Measurements from ENCODE around the gene SH2D3A. TPM values are rescaled to one million over a fixed set of nuclear protein-coding genes. Genes with fewer than 3 reads are reported as not detected.

The SH2D3A gene
- total and polyA plus RNA-seq, 2 donors (not counting 3 experiments of a cell fraction or from before 2014, with no cell fraction given), result 0.04 to 0.53 TPM

DNA sequence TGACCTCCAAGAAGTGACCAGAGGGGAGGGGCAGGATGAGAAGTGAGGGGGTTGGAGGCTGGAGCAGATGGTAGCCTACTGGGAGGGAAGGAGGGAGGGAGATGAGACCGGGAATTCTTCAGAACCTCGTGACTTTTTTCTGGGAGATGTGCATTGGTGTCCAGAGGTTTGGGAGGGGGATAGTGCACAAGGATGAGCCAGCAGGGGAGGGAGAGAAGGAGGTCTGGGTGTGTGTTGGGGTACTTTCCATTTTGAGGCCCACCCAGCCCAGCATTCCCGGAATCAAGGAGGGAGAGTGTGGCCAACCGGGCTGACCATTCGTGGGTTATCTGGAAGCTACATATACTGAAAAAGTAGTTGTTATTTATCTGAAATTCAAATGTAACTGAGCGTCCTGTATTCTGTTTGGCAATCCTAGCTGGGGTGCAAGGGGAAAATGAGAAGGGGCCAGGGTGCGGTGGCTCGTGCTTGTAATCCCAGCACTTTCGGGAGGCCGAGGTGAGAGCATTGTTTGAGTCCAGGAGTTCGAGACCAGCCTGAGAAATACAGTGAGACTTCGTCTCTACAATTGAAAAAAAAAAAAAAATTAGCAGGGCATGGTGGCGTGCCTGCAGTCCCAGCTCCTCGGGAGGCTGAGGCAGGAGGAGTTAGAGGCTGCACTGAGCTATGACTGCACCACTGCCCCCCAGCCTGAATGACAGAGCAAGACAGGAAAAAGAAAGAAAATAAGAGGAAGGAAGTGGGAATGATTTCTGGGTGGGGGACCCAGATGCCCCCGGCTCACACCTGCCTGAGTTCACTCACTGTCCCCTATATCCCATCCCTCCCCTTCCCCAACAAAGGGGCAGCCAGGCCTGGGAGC, 42.4 kb downstream of the SH2D3A start:
- H3K9me1 ChIP-seq (replicated peaks; ENCODE audit: control insufficient read depth, extremely low read depth, insufficient read depth, low read length), result no peaks in the 10 kb centered on the region
- no peak overlapping the region for H2AFZ ChIP-seq (ENCODE audit: low read depth, low read length)
- no peak for DNase-seq (ENCODE audit: low read depth, low spot score)
- no peaks in the 10 kb centered on the region for H3K9me3 ChIP-seq (replicated peaks; ENCODE audit: control insufficient read depth, insufficient read depth, low read length)
- TF ChIP-seq, protein P1, sequence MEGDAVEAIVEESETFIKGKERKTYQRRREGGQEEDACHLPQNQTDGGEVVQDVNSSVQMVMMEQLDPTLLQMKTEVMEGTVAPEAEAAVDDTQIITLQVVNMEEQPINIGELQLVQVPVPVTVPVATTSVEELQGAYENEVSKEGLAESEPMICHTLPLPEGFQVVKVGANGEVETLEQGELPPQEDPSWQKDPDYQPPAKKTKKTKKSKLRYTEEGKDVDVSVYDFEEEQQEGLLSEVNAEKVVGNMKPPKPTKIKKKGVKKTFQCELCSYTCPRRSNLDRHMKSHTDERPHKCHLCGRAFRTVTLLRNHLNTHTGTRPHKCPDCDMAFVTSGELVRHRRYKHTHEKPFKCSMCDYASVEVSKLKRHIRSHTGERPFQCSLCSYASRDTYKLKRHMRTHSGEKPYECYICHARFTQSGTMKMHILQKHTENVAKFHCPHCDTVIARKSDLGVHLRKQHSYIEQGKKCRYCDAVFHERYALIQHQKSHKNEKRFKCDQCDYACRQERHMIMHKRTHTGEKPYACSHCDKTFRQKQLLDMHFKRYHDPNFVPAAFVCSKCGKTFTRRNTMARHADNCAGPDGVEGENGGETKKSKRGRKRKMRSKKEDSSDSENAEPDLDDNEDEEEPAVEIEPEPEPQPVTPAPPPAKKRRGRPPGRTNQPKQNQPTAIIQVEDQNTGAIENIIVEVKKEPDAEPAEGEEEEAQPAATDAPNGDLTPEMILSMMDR (IDR thresholded peaks at IDR 0.05; ENCODE audit: extremely low read depth in 1 of 2, insufficient read depth in 1 of 2, low read depth in 1 of 2, low read length in 2 of 2), result no peak
- TF ChIP-seq EZH2 (IDR thresholded peaks at IDR 0.05; ENCODE audit: borderline replicate concordance, low read depth, low read length, severe bottlenecking), result no peak
- no peak for TF ChIP-seq POLR2AphosphoS5 (IDR thresholded peaks at IDR 0.05; ENCODE audit: insufficient read depth, low read depth, low read length)
- no peak for TF ChIP-seq FOS (IDR thresholded peaks at IDR 0.05; ENCODE audit: borderline replicate concordance, insufficient read depth, low read length)
- TF ChIP-seq MYC (IDR thresholded peaks at IDR 0.05; ENCODE audit: low read depth, low read length), result no peak
- TF ChIP-seq JUN (IDR thresholded peaks at IDR 0.05; ENCODE audit: borderline replicate concordance, insufficient read depth, insufficient read length, low read depth), result no peak
- TF ChIP-seq MAX (IDR thresholded peaks at IDR 0.05; ENCODE audit: insufficient read depth, insufficient read length), result no peak
- TF ChIP-seq POLR2A (IDR thresholded peaks at IDR 0.05; ENCODE audit: low read depth, low read length), result no peak
- no peaks in the 10 kb centered on the region for H3K4me1 ChIP-seq (ENCODE audit: control insufficient read depth, extremely low read depth, insufficient read depth, low read length)
- no peaks in the 10 kb centered on the region for H3K36me3 ChIP-seq (ENCODE audit: control insufficient read depth in 2 of 2, extremely low read depth in 1 of 2, insufficient read depth in 2 of 2, low read length in 2 of 2)
- no peaks in the 10 kb centered on the region for H4K20me1 ChIP-seq (replicated peaks; ENCODE audit: control insufficient read depth, extremely low read depth, insufficient read depth, low read length)
- intact Hi-C loops (cut with micrococcal nuclease) (no loop called here), dilution Hi-C loops (cut with MboI; ENCODE audit: extremely low pct_ligation_motif_present, low sequenced_read_pairs) (no loop called here)
- H3K4me2 ChIP-seq (ENCODE audit: insufficient read depth, low read length), result no peak overlapping the region
- no TSS peak for BruUV-seq (replicated peaks)
- no peak for FAIRE-seq
- no peak overlapping the region for H3K4me3 ChIP-seq (replicated peaks in 1 of 3; ENCODE audit: insufficient read depth in 1 of 3, low read depth in 1 of 3, low read length in 3 of 3)
- H3K27me3 ChIP-seq (ENCODE audit: control insufficient read depth in 2 of 2, insufficient read depth in 2 of 2, low read length in 2 of 2), result no peaks in the 10 kb centered on the region
- no peaks in the 10 kb centered on the region for H3K79me2 ChIP-seq (ENCODE audit: control insufficient read depth, insufficient read depth, low read length)
- H3K9ac ChIP-seq (replicated peaks; ENCODE audit: extremely low read depth, insufficient read depth, low read length), result no peak overlapping the region
- CTCF ChIA-PET, result interaction anchor here (1.1 kb wide), 1 partner anchor 93 kb away, joined by 3 read pairs; no protein-coding TSS in a partner anchor
- POLR2A ChIA-PET, result interaction anchor here (0.7 kb wide), 1 partner anchor 148 kb away, joined by 5 read pairs; no protein-coding TSS in a partner anchor
- H3K27ac ChIP-seq (ENCODE audit: insufficient read depth, low read depth, low read length), result no peak overlapping the region
